Activated T-cell treated with anti-CD3 and anti-CD28 coated beads, Interleukin-2, amount 50 U/mL, for 4 hours (primary cell): ENCODE data around the gene C19orf18. TPM values are rescaled to one million over a fixed set of nuclear protein-coding genes. Genes with fewer than 3 reads are reported as not detected.
"Not testable (repeated sequence)": the region's sequence is repeated elsewhere in the genome, so short reads cannot be mapped to it uniquely, and the experiment has no call there.

ENCODE experiments used
- ATAC-seq, 2 donors: fragments of 200-7000 bp; cut with Tn5 transposase; one replicate each; pipeline ENCODE4 v1.10.0; 2021
- DNase-seq: peaks from one replicate; pipeline ENCODE4 v3.0.0-alpha.2; 2020
- H3K27me3 Mint-ChIP-seq: one replicate; pipeline ENCODE4 v1.8.0; 2021; ENCODE audit warnings: low read depth, mixed read lengths
- H3K36me3 Mint-ChIP-seq: one replicate; pipeline ENCODE4 v1.8.0; 2022; ENCODE audit warnings: mixed read lengths; ENCODE audit not compliant: insufficient read depth
- H3K4me1 Mint-ChIP-seq: one replicate; pipeline ENCODE4 v1.8.0; 2021; ENCODE audit warnings: low read depth, mixed read lengths
- H3K4me3 Mint-ChIP-seq: one replicate; pipeline ENCODE4 v1.8.0; 2021; ENCODE audit warnings: mild to moderate bottlenecking, moderate library complexity, mixed read lengths
- H3K9me3 Mint-ChIP-seq: one replicate; pipeline ENCODE4 v1.8.0; 2021; ENCODE audit warnings: mixed read lengths
- total RNA-seq, 3 donors: library from RNA; stranded (reverse); gene quantifications; one replicate each; pipeline ENCODE4 v1.2.1, GENCODE V29; 2021

Gene C19orf18
- total RNA-seq = not detected

DNA sequence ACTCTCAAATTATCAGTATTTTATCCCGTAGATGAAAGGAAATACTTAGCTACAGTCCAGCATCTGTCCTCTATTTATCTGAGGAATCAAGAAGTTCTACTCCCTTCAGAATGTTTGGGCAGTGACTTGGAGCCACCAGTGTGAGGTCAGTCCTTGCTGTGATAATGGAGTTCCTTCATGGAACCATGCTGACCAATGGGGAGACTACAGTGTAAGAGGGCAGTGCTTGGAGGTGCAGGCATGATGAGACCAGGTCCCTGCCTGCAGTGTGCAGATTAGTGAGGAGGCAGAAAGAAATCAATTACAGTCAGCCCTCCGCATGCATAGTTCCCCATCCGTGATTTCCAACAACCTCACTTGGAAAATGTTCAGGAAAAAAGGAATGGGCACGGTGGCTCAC lies at the start of gene C19orf18:
C19orf18 (minus strand) TSS at position 101 of the 400 bp plus-strand sequence. CDS start 102 bp downstream, outside the sequence.
- DNase-seq (no peak), ATAC-seq (no peak)
- H3K4me3 Mint-ChIP-seq = no peak within 1 kb of the TSS
- peaks cover 57% of the 10 kb centered on the region for H3K9me3 Mint-ChIP-seq
- no peaks in the 10 kb centered on the region for H3K4me1 Mint-ChIP-seq
- no peaks in the 10 kb centered on the region for H3K27me3 Mint-ChIP-seq
- peaks cover 37% of the 10 kb centered on the region for H3K36me3 Mint-ChIP-seq

GRCh38 chr19:58022283-58022660 lies 47.9 kb upstream of the C19orf18 start:
- H3K4me1 Mint-ChIP-seq = no peaks in the 10 kb centered on the region
- H3K9me3 Mint-ChIP-seq = peaks cover 31% of the 10 kb centered on the region
- H3K36me3 Mint-ChIP-seq = no peaks in the 10 kb centered on the region
- ATAC-seq = no peak
- no peak for DNase-seq
- peaks cover under 1% of the 10 kb centered on the region for H3K27me3 Mint-ChIP-seq
- H3K4me3 Mint-ChIP-seq = no peak overlapping the region

DNA sequence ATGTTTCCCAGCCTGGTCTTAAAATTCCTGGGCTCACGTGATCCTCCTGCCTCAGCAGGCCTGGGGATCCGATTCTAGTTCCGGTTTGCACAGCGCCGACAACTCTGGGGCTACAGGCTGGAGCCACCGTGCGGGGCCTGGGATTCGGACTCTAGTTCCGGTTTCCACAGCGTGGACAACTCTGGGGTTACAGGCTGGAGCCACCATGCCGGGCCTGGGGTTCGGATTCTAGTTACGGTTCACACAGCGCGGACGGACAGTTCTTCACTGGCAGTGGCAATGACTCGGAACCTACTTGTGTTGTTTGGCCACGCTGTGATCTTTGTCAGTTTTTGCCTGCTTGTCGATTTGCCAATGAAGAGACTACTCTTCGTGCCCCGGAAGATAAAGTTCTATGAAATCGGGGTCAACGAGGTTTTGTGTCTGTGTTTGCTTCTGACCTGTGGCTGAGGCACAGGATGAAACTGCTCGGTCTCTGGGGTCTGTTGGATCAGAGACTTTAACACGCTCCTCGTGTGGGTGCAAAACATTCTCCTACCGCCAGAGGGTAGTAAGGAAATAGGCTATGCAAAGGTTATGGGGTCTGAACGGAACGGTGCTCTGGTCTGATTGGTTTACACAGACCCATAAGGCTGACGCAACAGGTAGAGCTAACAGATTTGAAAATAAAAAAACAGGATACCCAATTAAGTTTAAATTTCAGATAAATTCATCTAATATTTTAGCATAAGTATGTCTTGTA lies 47.4 kb upstream of the C19orf18 start:
- no peaks in the 10 kb centered on the region for H3K36me3 Mint-ChIP-seq

DNA sequence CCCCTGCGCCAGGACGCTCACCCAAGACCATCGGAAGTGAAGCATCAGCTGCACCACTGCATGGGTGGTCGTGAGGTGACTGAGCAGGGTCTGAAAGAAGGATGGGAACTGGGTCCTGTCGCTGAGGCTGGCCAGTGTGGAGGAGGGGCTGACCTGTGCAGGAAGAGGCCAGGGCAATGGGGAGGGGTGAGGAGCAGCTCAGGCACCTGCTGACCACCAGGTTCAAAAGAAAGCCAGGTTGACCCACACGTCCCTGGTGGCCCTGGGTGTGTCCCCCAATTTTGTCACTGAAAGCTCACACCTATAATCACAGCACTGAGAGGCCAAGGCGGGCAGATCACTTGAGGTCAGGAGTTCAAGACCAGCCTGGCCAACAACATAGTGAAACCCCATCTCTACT lies 45.8 kb upstream of the C19orf18 start:
- H3K27me3 Mint-ChIP-seq = peaks cover 5% of the 10 kb centered on the region
- no peaks in the 10 kb centered on the region for H3K36me3 Mint-ChIP-seq
- DNase-seq (no peak), ATAC-seq (no peak)
- no peak overlapping the region for H3K4me3 Mint-ChIP-seq
- H3K4me1 Mint-ChIP-seq = no peaks in the 10 kb centered on the region
- H3K9me3 Mint-ChIP-seq = peaks cover 26% of the 10 kb centered on the region

More for the DNA sequence above, 47.4 kb upstream of the C19orf18 start:
- H3K9me3 Mint-ChIP-seq = peaks cover 28% of the 10 kb centered on the region
- H3K27me3 Mint-ChIP-seq = peaks cover 3% of the 10 kb centered on the region
- H3K4me3 Mint-ChIP-seq = no peak overlapping the region
- ATAC-seq (peak; percentile 59 to 71), DNase-seq (no peak)
- H3K4me1 Mint-ChIP-seq = no peaks in the 10 kb centered on the region

DNA sequence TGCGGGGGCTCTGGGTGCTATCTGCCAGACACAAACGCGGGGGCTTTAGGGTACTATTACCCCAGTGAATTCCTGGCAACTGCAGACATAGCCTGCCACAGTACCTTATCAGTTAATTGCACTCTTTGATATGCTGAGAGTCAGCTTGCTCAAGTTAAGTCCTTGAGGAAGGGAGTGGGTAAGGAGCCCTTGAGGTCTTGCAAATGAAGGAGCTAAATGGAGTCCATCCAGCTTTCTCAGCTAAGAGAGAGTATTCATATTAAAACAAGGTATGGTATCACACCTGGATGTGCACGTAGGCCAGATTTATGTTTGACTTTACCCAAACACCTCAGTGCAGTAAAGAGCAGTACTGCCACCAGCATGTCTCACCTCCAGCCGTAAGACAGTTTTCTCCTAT lies 39.8 kb upstream of the C19orf18 start:
- no peaks in the 10 kb centered on the region for H3K4me1 Mint-ChIP-seq
- peaks cover 5% of the 10 kb centered on the region for H3K27me3 Mint-ChIP-seq
- DNase-seq = no peak
- peaks cover 29% of the 10 kb centered on the region for H3K9me3 Mint-ChIP-seq
- H3K4me3 Mint-ChIP-seq = no peak overlapping the region
- no peaks in the 10 kb centered on the region for H3K36me3 Mint-ChIP-seq
- no peak for ATAC-seq

DNA sequence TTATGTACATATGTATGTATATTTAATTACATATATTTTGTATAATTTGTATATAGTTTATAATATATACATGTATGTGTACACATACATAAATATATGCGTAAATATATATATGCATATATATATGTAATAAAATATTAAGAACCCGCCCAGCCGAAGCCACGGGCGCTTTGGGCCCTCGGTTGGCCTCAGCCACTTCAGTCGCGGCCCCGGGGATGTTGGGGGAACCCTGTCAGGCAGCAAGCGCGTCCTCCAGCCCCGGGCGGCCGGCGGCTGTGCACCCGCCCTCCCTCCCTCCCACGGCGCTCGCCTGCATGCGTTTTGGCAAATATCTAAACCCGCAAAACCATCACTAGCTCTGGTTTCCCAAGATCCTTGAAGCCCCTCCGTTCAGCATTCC lies 36.2 kb upstream of the C19orf18 start:
- no peaks in the 10 kb centered on the region for H3K27me3 Mint-ChIP-seq
- H3K4me3 Mint-ChIP-seq = peak overlapping the region; percentile 54
- no peak for ATAC-seq
- no peaks in the 10 kb centered on the region for H3K4me1 Mint-ChIP-seq
- peaks cover 44% of the 10 kb centered on the region for H3K9me3 Mint-ChIP-seq
- peaks cover 19% of the 10 kb centered on the region for H3K36me3 Mint-ChIP-seq
- no peak for DNase-seq

DNA sequence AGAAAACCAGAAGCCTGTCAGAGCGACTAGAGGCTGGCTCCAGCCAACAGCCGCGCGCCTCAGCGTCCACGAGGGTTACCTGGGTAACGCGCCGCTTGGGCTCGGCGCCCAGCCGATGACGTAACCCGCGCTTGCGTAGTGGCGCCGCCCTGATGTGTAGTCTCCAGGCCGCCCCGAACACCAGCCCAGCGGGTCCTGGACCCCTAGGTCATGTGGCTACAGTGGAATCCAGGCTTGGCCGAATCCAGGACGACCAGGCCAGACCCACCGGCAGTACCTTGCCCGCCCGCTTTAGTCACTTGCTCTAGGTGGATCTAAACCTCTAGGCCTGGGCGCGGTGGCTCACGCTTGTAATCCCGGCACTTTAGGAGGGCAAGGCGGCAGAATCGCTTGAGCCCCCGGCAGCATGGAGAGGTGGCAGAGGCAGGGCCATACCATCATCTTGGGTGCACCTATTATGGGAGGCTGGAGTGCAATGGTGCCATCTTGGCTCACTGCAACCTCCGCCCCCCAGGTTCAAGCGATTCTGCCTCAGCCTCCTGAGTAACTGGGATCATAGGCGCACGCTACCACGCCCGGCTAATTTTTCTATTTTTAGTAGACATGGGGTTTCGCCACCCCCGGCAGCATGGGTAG lies 35.5 kb upstream of the C19orf18 start:
- H3K27me3 Mint-ChIP-seq = no peaks in the 10 kb centered on the region
- H3K4me1 Mint-ChIP-seq = peaks cover 1% of the 10 kb centered on the region
- ATAC-seq (peak; percentile 82 to 86), DNase-seq (peak; percentile 34)
- peaks cover 26% of the 10 kb centered on the region for H3K36me3 Mint-ChIP-seq
- H3K9me3 Mint-ChIP-seq = peaks cover 47% of the 10 kb centered on the region
- peak overlapping the region; percentile 42 for H3K4me3 Mint-ChIP-seq

DNA sequence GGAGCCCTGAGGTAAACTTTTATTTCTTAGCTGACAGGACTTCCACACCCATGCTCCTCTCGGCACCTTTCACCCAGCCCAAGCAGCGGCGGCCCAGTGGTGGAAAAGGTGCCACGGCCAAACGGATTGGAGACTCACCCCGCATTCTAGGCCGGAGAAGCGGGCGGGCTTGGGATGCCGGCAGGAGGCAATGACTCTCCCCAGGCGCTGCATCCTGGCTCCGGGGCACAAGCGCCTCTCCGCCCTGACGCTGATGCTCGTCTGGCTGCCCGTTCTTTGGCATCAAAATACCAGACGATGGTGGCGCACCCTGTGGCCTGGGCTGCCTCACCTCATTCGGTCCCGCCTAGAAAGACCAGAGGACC lies 34.9 kb upstream of the C19orf18 start:
- Mint-ChIP-seq H3K4me1 (peaks cover 6% of the 10 kb centered on the region), H3K27me3 (no peaks in the 10 kb centered on the region), H3K4me3 (no peak overlapping the region), H3K9me3 (peaks cover 51% of the 10 kb centered on the region), H3K36me3 (peaks cover 31% of the 10 kb centered on the region)
- no peak for DNase-seq
- no peak for ATAC-seq

DNA sequence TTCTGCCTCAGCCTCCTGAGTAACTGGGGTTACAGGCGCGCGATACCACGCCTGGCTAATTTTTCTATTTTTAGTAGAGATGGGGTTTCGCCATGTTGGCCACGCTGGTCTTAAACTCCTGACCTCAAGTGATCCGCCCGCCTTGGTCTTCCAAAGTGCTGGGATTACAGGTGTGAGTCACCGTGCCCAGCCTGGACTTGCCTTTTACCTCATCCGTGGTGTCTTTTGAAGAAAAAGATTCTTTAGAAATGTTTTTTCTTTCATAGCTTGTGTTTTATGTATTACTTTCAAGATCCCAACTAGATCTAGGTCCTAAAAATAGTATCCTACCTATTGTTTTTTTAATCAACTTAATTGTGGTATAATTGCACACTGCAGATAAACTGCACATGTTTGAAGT lies 34.5 kb upstream of the C19orf18 start:
- Mint-ChIP-seq H3K9me3 (peaks cover 55% of the 10 kb centered on the region), H3K4me1 (peaks cover 10% of the 10 kb centered on the region)

DNA sequence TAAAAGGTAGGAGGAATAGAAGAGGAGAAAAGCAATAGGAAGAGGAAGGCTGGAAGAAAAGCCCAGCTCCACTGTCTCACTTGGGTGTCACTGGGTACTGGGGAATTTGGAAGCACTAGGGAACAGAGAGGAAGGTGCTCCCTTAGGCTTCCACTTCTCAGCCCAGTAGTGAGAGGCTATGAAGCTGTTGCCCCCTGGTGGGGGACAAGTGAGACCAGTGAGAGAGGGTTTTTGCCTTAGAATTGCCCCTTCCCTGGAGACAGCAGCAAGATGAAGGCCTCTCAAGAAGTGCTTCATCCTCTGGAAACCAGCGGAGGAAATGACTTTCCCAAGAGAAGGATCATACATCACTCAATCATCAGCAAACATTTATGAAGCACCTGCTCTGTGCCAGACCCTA lies 33.0 kb upstream of the C19orf18 start:
- ATAC-seq (no peak), DNase-seq (no peak)
- Mint-ChIP-seq H3K36me3 (peaks cover 43% of the 10 kb centered on the region), H3K4me3 (no peak overlapping the region), H3K27me3 (no peaks in the 10 kb centered on the region), H3K9me3 (peaks cover 50% of the 10 kb centered on the region), H3K4me1 (peaks cover 18% of the 10 kb centered on the region)

More for the DNA sequence above, 34.5 kb upstream of the C19orf18 start:
- DNase-seq, ATAC-seq, H3K4me3 Mint-ChIP-seq, H3K27me3 Mint-ChIP-seq: not testable (repeated sequence)
- H3K36me3 Mint-ChIP-seq = peaks cover 35% of the 10 kb centered on the region

DNA sequence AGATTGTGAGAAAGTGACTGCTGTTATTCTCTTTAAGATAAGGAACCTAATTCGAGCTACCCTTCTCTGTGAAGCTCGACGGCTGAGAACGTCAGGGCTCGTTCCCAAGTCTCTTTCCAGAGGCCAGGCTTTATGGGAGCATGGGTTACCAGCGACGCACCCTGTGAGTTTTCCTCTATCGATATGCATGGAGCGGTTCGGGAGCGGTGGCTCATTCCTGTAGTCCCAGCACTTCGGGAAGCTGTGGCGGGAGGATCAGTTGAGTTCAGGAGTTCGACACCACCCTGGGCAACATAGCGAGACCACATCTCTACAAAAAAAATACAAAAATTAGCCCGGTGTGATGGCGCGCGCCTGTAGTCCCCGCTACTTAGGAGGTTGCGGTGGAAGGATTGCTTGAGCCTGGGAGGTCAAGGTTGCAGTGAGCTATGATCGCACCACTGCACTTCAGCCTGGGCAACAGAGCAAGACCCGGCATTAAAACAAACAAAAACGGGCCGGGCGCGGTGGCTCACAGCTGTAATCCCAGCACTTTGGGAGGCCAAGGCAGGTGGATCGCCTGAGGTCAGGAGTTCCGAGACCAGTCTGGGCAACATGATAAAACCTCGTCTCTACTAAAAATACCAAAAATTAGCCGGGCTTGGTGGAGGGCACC lies 29.0 kb upstream of the C19orf18 start:
- peaks cover 34% of the 10 kb centered on the region for H3K4me1 Mint-ChIP-seq
- H3K36me3 Mint-ChIP-seq = peaks cover 72% of the 10 kb centered on the region
- DNase-seq (no peak), ATAC-seq (no peak)
- H3K27me3 Mint-ChIP-seq = no peaks in the 10 kb centered on the region
- peaks cover 41% of the 10 kb centered on the region for H3K9me3 Mint-ChIP-seq
- H3K4me3 Mint-ChIP-seq = peak overlapping the region; percentile 82

DNA sequence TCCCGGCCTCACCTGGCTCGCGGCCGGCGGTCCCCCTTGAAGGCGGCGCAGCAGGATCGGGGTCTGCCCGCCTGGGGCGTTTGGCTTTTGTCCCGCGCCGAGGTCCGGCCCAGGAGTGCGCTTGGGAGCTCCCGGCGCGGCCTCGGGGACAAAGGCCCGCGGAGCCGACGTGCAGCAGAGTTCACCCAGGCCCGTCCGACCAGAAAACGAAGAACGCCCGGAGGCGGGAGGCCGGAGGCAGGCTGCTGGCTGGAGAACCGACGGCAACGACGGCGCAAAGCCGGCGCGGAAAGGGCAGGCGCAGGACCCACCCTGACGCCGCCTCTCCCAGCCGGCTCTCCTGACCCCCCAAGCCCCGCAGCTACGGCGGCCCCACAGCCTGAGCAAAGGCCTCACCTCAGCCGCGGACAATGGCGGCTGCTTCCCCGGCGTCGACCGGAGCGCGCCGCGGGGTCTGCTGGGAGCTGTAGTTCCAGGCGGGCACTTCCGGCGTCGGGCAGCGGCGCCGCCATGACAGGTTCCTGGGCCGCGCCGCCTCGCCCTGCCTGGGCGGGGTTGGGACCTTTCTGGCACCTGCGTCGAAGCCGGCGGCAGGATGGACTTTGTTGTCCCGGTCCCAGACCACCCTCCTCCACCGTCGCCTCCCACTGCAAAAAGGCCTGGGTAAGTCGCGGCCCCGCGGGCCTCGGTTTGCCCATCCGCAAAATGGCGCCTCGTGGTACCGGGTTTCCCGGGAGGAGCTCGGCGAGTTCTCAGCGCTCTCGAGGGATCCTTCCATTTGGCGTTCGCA lies 28.2 kb upstream of the C19orf18 start, which contains the start of gene ZNF606:
ZNF606 (minus strand) TSS at position 437 of the 790 bp plus-strand sequence. CDS start 1,501 bp downstream, outside the sequence.
- Mint-ChIP-seq H3K36me3 (peaks cover 77% of the 10 kb centered on the region), H3K4me1 (peaks cover 34% of the 10 kb centered on the region), H3K27me3 (no peaks in the 10 kb centered on the region), H3K9me3 (peaks cover 36% of the 10 kb centered on the region), H3K4me3 (peak within 1 kb of the TSS; percentile 82)
- peak; percentile 99 for ATAC-seq
- peak; percentile 78 for DNase-seq

DNA sequence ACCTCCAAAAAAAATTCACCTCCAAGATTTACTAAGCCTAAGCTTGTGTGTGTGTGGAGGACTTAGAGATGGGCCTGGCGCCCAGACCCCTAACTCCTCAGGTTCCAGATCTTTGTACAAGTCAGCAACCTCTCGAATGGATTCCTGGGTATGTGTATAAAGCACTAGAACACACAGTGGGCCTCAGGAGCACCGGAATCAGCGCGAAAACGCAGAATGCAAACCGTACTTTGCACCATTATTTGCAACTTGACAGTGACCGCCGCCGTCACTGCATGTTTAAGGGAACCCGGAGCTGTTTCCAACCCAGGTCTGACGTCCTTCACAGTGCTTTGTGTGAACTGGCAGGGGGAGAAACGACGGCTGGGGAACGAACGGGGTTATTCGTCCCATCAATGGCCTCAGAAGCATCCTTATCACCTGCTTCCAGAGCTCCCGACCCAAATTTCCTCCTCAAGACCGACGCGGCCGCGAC lies 27.6 kb upstream of the C19orf18 start:
- no peak for DNase-seq
- no peaks in the 10 kb centered on the region for H3K27me3 Mint-ChIP-seq
- peaks cover 78% of the 10 kb centered on the region for H3K36me3 Mint-ChIP-seq
- peak; percentile 14 to 26 for ATAC-seq
- H3K9me3 Mint-ChIP-seq = peaks cover 37% of the 10 kb centered on the region
- H3K4me1 Mint-ChIP-seq = peaks cover 34% of the 10 kb centered on the region
- peak overlapping the region; percentile 82 for H3K4me3 Mint-ChIP-seq

GRCh38 chr19:58000677-58001076 lies 26.3 kb upstream of the C19orf18 start:
- DNase-seq = no peak
- Mint-ChIP-seq H3K36me3 (peaks cover 80% of the 10 kb centered on the region), H3K4me3 (peak overlapping the region; percentile 82), H3K4me1 (peaks cover 34% of the 10 kb centered on the region), H3K27me3 (no peaks in the 10 kb centered on the region), H3K9me3 (peaks cover 37% of the 10 kb centered on the region)
- no peak for ATAC-seq
